GM18520 (cell line): Measurements from ENCODE around the gene TSPAN9.

ENCODE experiments used
- ATAC-seq: cut with Tn5 transposase; IDR thresholded peaks from one replicate; pipeline ENCODE4 v1.9.1; 2021; ENCODE audit not compliant: unreplicated experiment

Gene TSPAN9

GRCh38 chr12:3202096-3202495 lies 124.9 kb downstream of the TSPAN9 start:
- ATAC-seq: no peak

- ATAC-seq: no peak
These were observed 125.7 kb downstream of the TSPAN9 start for GRCh38 chr12:3202734-3203446.

GRCh38 chr12:3203713-3204112 lies 126.5 kb downstream of the TSPAN9 start:
- no peak for ATAC-seq

GRCh38 chr12:3204143-3204542 lies 127.0 kb downstream of the TSPAN9 start:
- no peak for ATAC-seq

DNA sequence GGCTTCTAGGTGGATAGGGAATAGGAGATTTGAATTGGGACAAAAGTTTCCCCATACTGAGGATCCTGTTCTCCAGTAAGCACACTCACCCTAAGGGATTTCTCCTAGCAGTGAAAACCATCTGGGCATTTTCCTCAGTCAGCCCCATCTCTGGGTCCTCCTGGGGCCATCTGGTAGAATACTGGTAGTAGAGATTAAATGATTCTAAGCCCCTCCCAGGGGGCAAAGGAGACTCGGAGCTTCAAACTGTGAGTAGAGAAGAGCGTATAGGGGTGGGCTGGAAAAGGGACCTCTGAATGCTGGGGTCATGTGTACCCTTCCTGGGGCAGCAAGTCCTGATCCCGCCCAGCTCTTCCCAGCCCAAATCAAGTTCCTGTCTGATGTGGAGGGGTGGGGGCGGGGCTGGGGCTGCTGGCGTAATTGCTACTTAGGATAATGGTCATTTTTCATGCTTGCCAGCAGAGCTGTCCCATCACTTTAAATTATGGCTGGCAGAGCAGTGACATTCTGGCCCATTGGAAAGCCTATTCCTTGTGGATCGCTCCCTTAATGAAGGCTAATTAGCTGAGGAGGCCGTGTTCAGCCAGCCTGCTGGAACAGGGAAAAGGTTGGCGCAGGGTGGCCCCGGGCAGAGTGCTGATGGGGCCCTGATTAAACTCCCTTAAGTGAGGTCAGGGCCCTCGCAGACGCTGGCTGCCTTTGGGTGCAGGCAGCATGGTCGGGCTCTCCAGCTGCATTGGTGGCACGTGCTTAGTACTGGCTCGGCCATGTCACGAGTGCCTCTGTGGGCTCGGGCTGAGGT lies 127.8 kb downstream of the TSPAN9 start:
- ATAC-seq: no peak

DNA sequence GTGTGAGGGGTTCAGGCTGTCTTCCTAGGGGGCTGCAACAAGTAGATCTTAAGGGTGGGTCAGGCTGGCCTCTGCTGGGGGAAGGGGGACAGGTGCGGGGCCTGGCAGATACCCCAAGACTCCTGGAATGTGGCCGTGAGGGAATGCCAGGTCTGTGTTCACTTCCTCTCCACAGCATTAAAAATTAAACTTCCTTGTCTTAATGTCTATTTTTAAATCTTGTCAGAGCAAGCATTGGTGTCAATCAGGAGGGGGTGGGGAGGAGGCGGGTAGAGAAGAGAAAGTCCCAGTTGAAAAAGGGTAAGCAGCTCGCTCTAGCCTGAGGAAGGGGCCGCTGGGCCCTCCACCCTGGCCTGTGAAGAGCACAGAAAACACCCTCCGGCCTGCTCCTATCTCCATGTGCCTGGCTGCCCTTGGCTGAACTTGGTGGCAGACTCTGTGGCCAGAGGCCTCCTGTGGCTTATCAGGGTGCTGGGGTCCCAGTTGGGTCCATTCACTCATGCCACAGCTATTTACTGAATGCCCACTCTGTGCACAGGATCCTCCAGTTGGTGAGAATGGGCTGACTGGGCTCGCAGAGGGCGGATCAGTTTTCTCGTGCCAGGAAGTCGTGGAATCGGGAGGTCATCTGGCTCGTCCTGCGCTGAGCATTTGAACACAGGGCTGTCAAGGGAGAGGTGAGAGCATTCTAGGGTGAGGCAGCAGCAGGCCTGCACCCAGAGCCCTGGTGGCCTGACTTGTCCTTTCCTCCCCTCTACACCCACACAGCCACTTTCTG lies 128.8 kb downstream of the TSPAN9 start:
- no peak for ATAC-seq

DNA sequence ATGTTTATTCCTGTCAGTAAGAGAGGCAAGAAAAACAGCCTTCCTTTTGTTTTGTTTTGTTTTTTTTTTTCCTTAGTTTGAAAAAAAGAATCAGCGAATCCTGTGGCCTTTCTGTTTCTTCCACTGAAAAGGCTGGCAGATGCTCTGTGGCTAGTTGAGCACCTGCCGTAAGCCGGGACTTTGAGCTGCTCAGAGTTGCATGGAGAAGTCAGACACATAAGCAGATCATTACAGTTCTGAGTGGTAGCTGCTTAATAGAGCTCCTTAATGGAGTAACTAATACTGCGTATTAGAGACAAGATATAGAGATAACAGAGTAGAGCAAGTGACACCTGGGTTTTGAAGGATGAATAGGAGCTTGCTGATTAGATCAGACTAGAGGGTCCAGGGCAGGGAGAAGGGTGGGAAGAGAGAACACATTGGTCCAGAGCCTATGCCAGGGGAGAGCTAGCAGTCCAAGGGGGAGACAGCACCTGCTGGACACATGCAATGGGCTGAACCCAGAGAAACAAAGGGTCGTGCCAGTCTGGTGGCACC lies 129.4 kb downstream of the TSPAN9 start:
- no peak for ATAC-seq

GRCh38 chr12:3207175-3207574 lies 130.0 kb downstream of the TSPAN9 start:
- no peak for ATAC-seq

GRCh38 chr12:3207858-3208257 lies 130.7 kb downstream of the TSPAN9 start:
- no peak for ATAC-seq

DNA sequence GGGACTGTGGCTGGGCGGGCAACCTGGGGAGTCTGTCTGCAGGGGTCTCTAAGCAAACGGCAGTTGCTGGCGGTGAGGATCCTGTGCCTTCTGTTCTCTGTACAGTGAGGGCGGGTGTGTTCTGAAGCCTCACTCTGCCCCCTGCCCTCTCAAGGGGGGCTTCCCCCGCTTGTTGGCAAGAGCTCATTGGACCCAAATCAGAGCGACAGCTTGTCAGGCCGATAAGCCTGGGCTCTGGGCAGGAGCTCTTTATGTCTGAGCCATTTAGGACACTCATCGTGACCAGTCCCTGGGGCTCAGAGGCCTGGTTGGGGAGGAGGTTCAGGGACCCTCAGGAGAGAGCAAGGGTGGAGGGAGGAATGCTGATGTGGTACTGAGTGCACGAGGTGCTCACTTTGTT lies 136.0 kb downstream of the TSPAN9 start:
- no peak for ATAC-seq

- ATAC-seq: no peak
These were observed 136.6 kb downstream of the TSPAN9 start for GRCh38 chr12:3213768-3214167.

GRCh38 chr12:3214526-3215365 lies 137.6 kb downstream of the TSPAN9 start:
- ATAC-seq: no peak

- no peak for ATAC-seq
These were observed 138.3 kb downstream of the TSPAN9 start for GRCh38 chr12:3215410-3215975.

GRCh38 chr12:3216097-3216496 lies 138.9 kb downstream of the TSPAN9 start:
- no peak for ATAC-seq

GRCh38 chr12:3216726-3217682 lies 139.8 kb downstream of the TSPAN9 start:
- ATAC-seq: no peak

- ATAC-seq: no peak
These were observed 140.5 kb downstream of the TSPAN9 start for GRCh38 chr12:3217683-3218079.

GRCh38 chr12:3218228-3219171 lies 141.3 kb downstream of the TSPAN9 start:
- no peak for ATAC-seq

DNA sequence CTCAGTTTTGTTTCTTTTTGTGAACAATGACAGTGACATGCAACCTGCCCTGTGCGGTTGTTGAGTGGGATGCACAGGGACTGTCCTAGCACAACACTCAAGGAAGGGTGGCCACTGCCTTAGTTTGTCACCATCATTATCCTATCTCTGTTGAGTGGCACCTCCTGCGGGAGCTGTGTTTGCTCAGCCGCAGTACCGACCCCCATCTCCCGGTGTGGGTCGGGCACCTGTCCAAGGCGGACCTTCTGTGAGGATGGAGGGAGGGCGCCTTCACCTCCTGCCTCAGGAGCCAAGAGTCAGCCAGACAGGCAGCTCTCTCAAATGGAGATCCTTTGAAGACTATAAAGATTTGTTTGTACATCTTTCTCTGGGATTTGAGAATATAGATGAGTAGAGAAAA lies 142.1 kb downstream of the TSPAN9 start:
- ATAC-seq: no peak
